Measurements from ENCODE around the gene LKAAEAR1.

Gene LKAAEAR1

DNA sequence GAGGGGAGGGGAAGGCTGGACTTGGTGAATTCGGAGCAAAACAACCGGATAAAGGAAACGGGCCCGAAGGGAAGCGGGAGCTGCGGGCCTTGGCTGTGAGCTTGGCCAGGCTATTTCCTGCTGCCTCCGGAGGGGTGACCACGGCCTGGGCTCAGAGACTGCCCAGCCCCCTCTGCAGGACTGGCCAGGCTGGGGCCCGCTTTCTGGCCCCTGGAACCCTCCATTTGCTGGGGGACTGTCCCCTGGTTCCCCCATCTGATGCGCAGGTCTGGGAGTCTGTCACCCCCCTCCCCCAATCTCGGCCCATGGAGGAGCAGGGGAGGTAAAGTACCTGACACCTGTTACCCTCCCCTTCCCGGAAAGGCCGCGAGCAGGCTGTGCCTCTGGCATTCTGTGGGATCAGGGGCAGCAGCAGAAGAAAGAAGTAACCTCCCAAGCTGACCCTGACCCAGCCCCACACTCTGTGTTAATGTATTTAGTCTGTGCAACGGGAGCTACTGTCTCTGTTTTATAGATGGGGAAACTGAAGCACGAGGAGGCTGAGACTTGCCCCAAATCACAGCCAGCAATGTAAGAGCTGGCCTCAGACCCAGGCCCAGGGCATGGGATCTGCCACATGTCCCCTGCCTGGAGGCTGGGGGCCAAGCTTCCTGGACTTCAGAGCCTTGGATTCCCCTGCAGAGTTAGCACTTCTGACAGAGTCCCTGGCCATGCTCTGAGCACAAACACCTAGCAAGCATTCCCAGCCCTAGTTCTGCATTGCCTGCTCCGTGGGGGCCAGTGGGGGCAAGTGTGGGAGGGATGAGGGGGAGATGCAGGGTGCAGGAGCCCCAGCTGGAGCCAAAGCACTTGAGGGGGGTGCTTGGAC lies 44.7 kb downstream of the LKAAEAR1 start:
- FAIRE-seq, result no peak
- no peak for DNase-seq (ENCODE audit: low spot score)

GRCh38 chr20:64038565-64039292 lies 45.5 kb downstream of the LKAAEAR1 start:
- FAIRE-seq (no peak), DNase-seq (ENCODE audit: low spot score) (peak; percentile 52)

DNA sequence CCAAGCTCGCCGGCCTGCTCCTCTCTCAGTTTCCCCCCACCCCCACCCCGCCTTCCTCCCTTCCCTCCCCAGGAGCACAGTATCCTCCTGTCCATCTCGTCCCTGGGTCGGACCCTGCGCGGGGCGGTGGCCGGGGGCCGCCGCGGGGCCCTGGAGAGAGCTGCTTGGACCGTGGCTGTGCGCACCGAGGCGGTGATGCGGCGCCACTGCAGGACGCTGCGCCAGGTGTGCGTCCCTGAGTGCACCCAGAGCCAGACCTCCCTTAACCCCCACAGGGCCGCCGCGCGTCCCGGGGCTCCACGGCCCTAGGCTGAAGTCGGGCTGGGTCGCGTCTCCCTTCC lies 46.0 kb downstream of the LKAAEAR1 start:
- FAIRE-seq, result no peak

GRCh38 chr20:64037498-64038213 lies 46.5 kb downstream of the LKAAEAR1 start:
- no peak for DNase-seq (ENCODE audit: low spot score)
- no peak for FAIRE-seq

More for the DNA sequence above, 46.0 kb downstream of the LKAAEAR1 start:
- no peak for DNase-seq (ENCODE audit: low spot score)

GRCh38 chr20:64037199-64037497 lies 47.0 kb downstream of the LKAAEAR1 start:
- DNase-seq (ENCODE audit: low spot score), result no peak
- FAIRE-seq, result no peak

DNA sequence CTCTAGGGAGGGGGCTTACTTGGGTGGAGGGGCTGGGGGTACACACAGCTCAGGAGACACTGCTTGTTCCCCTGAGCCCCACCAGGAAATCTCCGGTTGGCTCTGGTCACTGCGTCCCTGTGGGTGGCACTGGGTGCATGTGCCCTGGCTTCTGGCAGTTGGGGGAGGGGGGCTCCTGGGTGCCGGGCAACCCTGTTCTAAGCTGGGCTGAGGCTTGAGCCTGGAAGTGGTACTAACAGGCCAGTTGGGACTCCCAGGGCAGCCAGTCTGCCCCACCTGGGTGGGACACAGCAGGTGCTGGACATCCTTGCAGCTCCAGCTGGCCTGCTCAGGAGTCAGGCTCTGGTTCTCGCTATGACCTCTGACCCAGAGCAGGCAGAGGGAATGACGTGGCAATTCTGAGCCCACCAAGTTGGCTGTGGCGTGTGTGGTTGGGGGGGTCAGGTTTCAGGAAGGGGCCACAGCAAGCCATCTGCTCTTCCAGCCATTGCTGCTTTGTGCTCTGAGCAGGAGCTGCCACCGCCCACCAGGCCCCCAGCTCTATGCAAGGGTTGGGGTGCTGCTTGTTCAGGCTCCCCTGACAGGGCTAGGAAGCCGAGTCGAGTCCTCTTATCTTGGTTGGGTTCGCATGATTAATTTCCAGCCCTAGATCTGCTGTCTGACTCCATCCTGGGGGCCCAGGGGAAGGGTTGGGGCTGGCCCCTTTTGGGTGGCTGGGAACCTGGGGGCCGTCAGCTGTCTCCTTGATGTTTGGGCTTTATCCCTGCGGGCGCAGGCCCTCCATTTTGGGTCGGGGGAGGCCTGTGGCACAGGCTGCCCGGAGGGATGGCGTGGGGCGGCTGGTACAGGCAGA lies 47.6 kb downstream of the LKAAEAR1 start:
- FAIRE-seq (no peak), DNase-seq (ENCODE audit: low spot score) (no peak)

- DNase-seq (ENCODE audit: low spot score) (no peak), FAIRE-seq (no peak)
These were observed 48.3 kb downstream of the LKAAEAR1 start, which contains the start of gene C20orf204 for GRCh38 chr20:64035933-64036345. TSS of gene C20orf204 (plus strand) at chr20:64036182. CDS start at chr20:64036324, 142 bp downstream.

DNA sequence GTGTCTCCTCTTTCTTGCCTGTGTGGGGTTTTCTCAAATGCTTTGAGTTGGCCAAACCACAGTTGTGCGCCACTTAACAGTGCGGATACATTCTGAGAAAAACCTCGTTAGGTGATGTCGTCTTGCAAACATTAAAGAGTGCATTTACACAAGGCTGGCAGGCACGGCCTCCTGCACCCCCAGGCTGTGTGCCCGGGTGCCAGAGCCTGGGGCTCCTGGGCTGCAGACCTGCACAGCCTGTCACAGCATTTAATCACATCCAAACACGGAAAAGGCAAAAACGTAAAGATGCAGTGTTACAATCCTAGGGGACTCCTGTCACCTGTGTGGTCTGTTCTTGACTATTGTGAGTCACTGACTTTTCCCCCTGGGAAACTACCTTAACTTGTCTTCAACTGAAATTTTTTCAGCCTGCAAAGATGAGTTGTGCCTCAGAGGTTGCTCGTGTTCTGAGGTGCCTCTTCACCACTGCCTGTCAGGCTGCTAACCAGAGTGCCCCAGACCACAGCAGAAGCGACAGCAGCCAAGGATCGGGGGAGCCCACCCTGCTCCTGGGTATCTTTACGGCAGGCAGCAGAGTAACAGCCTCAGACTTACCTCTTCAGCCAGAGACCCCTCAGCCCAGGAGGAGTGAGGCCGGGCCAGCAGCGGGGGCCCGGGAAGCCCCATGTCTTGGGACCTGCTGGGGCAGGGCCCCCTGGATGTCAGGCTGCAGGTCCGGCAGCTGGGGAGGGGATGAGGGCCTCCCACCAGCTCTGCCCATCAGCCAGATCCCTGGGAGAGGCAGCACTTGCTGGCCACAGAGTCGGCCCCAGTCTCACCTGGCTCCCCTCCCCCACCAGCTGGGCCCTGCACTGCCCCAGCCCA lies 48.9 kb downstream of the LKAAEAR1 start:
- DNase-seq (ENCODE audit: low spot score) (no peak), FAIRE-seq (no peak)

- FAIRE-seq (no peak), DNase-seq (ENCODE audit: low spot score) (no peak)
These were observed 50.2 kb downstream of the LKAAEAR1 start for GRCh38 chr20:64033981-64034493.

Measured in RCC 7860 (cell line).